Posterior cingulate gyrus (tissue), 11 donors: ENCODE data around the gene ASCL1.
A peak's percentile ranks its signal among the peaks of the same experiment; 100 is the strongest.

Experiments
- DNase-seq, 10 donors: peaks; one replicate each; pipeline versions ENCODE4 v3.0.0 to v3.0.0-alpha.2; 2020 to 2021; ENCODE audit warnings: mixed read lengths in 3 of 10
- intact Hi-C: fragments of 100-400 bp; cut with DNase I; formaldehyde crosslinking; loops from one replicate; pipeline ENCODE4 v1.15.1; 2023

Gene ASCL1

DNA sequence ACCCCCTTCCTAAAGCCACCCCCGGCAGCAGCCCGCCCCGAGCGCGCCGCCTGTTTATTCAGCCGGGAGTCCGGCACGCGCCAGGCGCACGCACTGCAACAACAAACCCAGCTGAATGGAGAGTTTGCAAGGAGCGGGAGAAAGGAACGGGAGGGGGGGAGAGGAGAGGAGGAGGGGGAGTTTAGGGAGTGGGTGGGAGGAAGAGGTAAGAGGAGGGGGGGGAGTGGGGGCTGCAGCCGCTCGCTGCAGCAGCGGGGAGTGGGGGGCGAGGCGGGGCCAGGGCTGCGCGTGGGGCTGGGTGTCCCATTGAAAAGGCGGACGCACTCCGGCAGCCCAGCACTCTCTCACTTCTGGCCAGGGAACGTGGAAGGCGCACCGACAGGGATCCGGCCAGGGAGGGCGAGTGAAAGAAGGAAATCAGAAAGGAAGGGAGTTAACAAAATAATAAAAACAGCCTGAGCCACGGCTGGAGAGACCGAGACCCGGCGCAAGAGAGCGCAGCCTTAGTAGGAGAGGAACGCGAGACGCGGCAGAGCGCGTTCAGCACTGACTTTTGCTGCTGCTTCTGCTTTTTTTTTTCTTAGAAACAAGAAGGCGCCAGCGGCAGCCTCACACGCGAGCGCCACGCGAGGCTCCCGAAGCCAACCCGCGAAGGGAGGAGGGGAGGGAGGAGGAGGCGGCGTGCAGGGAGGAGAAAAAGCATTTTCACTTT, at the start of gene ASCL1:
Gene ASCL1 (plus strand): TSS at position 336 of the 712 bp plus-strand sequence. CDS start 571 bp downstream, outside the sequence.
- intact Hi-C loops = loop anchor here (2.0 kb wide), 1 partner anchor 55 kb away; no protein-coding TSS in a partner anchor
- peak in 9 of 10 donors; percentile 37 to 92 (median 50) for DNase-seq

DNA sequence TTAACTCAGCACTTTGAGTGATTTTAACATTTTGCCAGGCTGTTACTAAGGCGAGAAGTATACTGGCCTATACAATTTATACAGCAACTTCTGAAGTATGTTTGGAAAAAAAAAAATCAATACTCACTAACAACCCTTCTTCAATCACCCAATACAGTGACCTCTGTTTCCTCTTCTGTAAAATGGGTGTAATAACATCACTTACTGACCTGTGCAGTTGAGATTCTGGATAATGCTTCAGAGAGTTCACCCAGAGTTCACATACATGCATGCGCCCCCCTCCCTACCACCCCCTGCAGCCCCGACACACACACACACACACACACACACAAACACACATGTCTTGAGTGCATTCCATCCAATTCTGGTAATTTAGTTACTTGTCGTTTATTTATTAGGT, 49.6 kb upstream of the ASCL1 start:
- intact Hi-C loops = no loop called here
- DNase-seq = no peak

DNA sequence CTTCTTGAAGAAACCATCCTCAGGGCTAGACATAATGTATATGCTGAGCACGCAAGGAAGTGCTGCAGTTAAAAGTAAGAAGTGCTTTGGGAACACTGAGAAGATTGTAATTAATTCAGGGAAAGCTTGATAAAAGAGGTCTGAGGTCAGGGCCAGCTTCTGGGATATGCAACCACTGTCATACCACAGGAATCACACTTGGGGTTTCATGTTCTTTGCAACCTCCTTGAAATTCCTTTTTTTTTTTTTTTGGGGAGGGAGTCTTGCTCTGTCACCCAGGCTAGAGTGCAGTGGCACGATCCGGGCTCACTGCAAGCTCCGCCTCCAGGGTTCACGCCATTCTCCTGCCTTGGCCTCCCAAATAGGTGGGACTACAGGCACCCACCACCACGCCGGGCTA, 47.3 kb upstream of the ASCL1 start:
- intact Hi-C loops = no loop called here
- DNase-seq = no peak

DNA sequence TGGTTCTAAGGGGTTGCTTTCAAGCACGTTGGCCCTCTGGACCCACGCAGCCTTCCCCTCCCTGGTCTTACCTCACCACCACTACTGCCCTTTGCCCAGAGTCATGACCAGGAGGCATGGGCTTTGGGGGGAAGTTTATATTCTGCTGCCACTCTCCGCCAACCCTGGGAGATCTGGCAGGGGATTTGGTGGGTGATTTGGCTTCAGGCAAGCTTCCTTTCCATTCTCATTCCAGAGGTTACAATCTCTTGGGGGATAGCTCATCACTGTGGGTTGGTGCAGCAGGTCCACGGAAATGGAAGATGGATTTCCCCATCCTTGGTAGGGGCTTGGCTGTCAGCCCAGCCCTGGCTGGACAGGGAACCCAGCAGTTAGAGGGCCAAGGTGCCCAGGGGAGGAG, 46.7 kb upstream of the ASCL1 start:
- DNase-seq = no peak
- intact Hi-C loops = no loop called here

DNA sequence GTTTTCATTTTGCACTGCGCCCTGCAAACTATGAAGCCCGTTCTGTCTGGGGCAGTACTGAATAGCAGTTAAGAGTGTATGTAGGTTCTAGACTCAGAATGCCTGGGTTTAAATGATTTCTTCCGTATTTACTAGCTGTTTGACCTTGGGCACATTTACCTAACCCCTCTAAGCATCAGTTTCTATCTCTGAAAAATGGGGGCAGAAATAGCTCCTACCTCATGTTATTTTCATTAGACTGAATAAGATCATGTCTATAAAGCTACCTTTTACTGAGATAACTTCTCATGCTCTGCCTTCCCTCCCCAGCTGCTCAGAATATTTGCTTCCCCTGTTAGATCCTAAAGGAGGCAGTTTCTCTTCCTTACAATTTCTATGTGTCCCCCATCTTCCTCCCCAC, 46.2 kb upstream of the ASCL1 start:
- intact Hi-C loops = no loop called here
- DNase-seq = no peak

DNA sequence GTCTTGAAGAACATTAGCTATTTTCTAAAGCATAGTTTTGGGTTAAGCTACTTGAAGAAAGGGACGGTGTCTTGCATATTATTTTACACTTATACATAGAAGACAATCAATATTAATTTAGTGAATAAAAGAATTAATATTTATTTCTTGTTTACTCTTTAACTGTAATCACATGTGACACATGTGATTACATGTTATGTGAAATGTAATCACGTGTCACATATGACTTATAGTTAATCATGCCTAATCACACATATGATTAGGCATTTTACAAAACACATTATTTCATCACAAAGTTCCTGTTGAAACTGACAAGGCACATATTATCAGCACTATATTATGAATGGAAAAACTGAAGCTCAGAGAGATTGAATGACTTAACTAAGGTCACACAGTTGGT, 45.2 kb upstream of the ASCL1 start:
- intact Hi-C loops = no loop called here
- no peak for DNase-seq

DNA sequence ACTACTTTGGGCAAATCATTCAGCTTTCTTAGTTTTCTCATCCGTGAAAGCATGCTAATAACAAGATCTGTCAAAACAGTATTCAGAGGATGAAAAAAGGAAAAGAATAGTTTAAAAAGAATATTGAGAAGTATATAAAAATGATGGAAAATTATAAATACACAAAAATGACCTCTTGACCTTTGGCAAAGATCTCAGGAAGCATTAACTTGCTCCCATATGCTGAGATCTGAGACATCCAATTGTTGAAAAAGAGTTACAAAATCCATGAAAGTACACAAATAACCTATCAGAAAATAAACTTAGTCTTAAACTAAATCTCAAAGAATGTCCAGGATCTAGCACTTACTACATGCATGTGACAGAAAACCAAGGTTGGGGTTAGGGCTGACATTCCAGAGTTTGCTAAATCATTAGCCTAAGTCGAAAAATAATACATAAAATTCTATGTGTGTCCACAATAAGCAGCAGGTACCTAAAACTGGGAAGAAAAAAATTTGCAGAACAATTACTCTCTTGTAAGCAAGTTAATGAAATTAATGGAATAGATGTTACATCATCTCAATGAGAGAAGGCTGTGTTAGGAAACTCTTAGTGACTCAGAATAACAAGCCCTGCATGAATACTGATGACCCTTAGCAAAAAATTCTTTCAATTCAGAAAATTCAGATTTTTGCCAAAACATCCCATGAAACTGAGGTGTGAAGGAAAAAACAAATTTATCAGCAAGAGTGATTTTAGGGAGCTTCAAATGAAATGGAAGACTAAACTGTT, 43.8 kb upstream of the ASCL1 start:
- intact Hi-C loops = no loop called here
- no peak for DNase-seq

DNA sequence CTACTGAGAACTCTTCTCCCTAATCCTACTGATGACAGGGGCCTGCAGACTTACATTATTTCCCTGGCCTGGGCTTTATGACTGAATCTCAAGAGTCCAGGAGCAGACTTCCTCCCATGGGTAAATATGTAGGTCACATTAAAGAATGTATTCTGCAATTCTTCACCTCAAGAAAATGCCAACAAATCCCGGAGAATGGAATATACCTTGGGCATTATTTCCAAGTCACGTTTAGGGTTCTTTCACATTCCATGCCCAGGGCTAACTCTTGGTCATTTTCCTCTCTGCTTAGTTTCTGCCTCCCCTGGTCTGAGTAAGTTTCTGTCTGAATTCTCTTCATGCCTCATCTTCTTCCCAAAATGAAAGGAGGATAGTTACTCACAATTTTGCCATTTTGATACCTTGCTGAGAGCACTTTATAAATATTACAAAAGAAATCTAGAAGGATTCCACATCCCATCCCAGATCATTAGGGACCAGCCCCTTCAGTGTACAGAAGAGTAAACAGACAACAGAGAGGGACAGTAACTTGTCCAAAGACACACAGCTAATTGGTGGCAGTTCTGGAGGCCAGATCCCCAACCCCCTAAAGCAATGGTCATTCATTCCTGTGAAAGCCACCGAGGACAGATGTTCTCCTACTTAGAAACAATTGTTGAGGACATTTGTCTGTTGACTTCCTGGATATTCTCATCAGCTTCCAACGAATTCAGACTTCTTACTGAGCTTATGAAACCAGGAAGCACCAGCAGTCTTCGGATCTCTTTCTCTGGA, 41.0 kb upstream of the ASCL1 start:
- intact Hi-C loops = no loop called here
- no peak for DNase-seq

DNA sequence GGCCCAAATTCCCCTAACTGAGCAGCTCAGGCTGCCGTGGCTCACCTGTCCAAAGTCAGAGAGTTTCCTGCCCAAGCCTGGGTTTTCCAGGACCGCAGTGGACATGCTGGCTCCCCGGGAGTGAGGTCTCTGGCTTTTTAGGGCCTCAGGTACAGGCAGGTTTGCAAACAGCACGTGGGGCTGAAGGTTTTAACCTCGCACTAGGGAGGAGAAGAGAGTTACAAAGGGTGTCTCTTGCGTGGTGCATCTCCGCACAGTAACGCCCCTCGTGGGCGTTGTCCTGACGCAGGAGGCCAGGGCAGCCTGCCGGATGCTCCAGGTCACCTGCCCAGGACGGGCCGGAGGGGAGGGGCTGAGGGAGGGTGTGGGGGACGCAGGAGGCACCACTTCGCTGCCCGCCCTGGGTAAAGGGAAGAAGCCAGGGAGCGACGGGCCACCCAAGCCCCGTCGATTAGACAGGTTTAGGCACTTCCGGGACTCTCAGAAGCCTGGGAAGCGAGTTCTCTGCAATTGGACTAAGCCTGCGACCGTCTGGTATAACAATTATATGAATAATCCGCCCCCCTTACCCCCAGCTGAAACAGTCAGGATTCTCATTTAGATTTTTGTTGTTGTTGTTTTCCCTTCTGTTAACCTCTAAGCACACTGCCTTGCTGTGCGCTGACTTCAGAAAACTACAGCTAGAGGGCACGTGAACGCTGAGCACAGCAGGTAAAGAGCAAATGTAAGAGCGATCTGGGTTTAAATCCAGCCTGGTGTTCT, 40.3 kb upstream of the ASCL1 start, which contains the start of gene PAH:
Gene PAH (minus strand): TSS at position 219 of the 762 bp plus-strand sequence. CDS start 114 bp downstream, at position 105.
- peak in 2 of 10 donors; percentile 52 to 73 for DNase-seq
- intact Hi-C loops = no loop called here

DNA sequence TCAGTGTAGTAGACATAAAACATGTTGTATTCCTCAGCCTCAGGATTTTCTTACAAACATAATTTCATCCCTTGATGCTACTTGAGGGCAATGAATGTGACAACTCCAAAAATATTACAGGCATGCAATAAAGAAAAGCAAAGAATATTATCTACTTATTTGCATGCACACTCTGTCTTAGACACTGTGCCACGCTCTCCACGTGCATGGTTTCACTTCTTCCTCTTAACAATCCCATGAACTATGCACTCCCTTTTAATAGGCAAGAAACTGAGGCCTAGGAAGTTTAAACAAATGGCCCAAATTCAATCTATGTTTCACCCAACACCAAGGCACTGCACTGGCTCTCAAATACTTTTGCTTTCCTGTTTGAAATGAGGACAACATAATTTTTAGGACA, 38.6 kb upstream of the ASCL1 start:
- DNase-seq = no peak
- intact Hi-C loops = no loop called here

DNA sequence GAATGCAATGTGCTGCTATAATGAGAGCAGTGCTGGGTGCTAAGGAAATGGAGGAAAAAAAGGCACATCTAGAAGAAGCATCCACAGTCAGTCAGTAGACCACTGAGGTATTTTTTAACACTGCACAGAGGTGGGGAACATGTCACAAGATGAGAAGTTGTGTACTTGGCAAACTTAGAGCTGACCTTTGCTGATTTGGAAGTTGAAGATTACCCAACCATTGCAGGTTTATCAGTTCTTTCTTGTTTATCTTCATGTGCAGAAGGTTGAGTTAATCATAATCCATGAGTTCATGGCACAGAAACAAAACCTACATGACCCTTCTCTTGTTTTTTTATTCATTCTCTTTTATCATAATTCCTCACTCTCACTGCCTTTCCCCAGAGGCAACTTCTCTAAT, 37.2 kb upstream of the ASCL1 start:
- intact Hi-C loops = no loop called here
- DNase-seq = no peak

DNA sequence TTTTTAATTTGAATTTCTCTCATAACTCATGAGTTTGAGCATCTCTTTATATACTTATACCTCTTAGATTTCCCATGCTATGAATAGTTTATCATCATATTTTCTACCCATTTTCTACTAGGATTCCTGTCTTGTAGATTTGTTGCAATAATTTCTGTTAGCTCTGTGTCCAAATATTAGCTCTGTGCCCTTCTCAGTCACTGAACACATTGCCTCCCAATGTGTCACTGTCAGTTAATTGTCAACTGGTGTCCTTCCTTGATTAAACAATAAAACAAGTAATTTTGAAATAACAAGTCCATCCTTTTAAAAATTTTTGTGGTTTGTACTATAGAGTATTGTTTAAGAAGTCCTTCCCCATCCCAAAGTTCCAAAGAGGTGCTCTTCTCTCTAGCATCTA, 36.2 kb upstream of the ASCL1 start:
- intact Hi-C loops = no loop called here

DNA sequence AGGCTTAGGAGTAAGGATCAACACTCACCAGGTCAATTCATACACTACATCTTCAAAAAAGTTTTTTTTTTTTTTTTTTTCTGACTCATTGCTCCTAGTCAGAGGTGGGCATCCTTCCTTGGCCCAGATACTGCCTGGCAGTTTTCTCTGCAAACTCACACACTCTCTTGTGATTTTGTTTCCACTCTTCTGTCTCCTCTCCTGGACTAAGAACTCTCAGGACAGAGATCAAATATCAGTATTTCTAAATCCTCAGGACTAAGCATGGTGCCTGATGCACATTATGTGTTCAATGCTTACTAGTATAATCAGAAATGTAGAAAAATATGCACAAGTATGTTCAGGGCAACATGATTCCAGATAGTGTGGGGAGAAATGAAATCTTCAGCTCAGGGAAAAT, 30.3 kb upstream of the ASCL1 start:
- DNase-seq = no peak
- intact Hi-C loops = no loop called here

More for the DNA sequence above, 36.2 kb upstream of the ASCL1 start:
- DNase-seq = no peak

DNA sequence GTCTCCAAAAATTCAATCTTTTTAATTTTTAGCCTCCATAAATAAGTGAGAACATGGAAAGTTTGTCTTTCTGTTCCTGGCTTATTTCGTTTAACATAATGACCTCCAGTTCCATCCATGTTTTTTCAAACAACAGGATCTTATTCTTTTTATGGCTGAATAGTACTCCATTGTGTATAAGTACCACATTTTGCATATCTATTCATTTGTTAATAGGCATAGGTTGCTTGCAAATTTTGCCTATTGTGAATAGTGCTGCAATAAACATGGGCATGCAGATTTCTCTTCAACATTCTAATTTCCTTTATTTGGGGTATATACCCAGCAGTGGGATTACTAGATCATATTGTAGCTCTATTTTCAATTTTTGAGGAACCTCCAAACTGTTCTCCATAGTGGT, 24.3 kb upstream of the ASCL1 start:
- DNase-seq = no peak
- intact Hi-C loops = no loop called here

DNA sequence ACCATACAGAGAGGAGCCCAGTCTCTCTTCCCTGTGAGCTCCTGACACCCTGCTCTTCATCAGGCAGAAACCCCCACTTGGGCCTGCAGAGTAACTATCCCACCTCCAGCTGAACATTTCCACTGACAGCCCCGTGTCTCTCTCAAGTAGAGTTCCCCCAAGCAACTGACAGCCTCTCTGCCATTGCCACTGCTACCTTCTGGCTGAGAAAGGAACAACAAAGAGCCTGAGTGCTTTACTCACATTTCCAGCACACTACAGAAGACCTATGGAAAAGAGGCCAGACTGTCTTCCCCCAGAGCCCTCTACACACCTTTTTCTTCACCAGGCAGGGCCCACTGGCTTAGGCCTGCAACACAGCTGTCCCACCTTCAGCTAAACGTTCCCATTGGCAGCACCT, 18.4 kb upstream of the ASCL1 start:
- intact Hi-C loops = no loop called here
- DNase-seq = peak in 1 of 10 donors; percentile 30

DNA sequence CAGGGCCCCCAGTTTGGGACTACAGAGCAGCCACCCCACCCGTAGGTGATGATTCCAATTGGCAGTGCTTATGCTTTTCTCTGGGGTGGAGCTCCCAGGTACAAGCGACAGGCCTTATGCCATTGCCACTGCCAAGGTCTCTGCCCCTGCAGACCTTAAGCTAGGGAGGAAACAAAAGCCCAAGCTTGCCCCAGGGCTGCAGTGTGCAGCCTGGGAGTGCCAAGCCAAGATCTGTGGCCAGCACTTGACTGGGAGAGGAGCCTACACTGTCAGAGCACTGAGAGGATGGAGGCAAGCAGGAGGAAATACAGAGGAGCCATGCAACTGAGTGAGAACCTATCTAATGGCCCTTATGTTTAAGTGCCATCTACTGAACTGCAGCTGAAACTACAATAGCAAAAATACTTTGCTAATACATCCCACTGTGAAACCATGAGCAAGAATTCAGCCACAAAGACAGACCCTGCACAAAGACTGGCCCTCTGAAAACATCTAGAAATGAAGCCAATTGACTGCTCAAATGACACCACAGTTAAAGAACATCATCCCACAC, 17.7 kb upstream of the ASCL1 start:
- DNase-seq = no peak
- intact Hi-C loops = no loop called here

DNA sequence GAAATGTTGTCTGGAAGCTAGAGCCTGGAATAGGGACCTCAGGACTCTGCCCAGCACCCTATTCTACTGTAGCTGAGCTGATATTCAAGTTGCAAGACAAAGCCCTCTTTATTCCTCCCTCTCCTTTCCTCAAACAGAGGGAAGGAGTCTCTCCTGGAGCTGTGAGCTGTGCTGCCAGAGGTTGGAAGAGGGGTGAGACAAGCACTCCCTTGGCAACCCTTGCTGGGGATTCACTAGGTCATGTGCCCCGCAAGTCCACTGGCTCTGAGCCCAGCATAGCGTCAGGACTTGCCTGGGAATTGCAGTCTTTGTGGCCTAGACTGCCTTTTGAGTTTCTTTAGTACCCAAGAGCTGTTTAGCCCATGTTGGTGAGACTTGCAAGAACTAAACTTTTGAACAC, 11.4 kb upstream of the ASCL1 start:
- intact Hi-C loops = no loop called here

DNA sequence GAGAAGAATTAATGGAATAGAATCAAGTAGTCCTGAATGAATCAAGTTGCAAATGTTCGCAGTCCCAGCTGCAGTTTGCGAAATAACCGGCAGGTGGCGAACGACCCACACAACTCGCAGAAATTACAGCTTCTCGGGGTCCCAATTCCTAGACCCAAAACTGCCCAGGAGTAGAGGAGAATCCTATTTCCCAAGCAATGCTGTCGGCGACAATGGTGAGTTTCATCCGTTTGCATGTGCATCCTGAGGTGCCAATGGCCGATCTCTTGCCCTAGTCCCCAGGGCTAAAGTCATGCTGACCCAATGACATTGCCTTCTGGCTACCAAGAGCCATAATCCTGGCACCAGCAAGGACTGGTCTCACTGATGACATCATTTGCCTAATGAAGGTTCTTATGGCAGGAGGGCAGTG, 8.5 kb upstream of the ASCL1 start:
- intact Hi-C loops = loop anchor here (1.0 kb wide), 1 partner anchor 599 kb away; no protein-coding TSS in a partner anchor
- DNase-seq = peak; percentile 49 to 93 (median 80)

More for the DNA sequence above, 11.4 kb upstream of the ASCL1 start:
- DNase-seq = no peak

DNA sequence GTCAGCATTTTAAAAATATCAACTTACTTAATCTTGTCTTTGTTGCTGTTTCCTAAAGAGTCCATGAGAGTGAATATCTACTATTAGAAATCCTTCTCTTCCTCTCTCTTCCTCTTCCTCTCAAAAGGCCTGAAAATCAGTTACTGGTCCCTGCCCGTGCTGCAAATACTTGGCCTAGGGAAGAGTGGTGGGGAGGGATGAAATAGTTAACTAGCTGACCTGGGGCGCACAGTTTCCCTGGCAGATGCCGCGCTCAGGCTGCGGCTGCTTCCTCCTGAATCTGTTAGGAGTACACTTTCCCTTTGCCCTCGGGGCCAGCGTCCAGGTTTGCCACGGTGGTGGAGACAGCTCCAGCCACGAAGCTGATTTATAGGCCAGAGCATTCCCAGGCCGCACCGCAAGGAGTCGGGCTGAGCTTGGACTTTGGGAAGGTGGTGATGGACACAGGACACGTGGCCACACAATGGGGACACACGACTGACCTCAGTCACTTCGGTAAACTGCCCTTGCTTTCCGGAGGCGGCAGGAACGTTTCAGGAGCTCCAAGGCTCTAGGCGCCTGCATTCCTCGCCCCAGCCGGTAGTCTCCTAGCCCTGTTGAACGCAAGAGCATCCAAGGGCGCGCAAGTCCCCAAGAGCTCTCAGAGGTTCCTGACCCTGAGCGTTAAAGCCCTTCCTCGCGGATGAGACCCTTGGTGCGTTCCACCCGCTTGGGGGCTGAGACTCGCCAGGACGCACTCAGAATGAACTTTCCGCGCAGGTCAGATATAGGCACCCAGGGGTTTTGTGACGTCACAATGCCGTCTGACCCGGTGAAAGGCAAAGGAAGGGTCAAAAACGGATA, 7.1 kb upstream of the ASCL1 start:
- intact Hi-C loops = no loop called here
- peak in 3 of 10 donors; percentile 23 to 80 (median 73) for DNase-seq
